Thymus (tissue), 11 donors: ENCODE data around the gene FARS2. TPM values are rescaled to one million over a fixed set of nuclear protein-coding genes. Genes with fewer than 3 reads are reported as not detected.

Experiments
- DNase-seq, 9 donors: peaks; one replicate each; pipeline ENCODE4 v3.0.0-alpha.2; 2013; ENCODE audit warnings: low spot score in 9 of 9, low read depth in 6 of 9, missing footprints in 1 of 9
- H3K27ac ChIP-seq, 2 donors: one replicate each; pipeline ENCODE4 v1.5.1; 2013; ENCODE audit warnings: control low read depth in 1 of 2, low read depth in 1 of 2, low read length in 1 of 2, mild to moderate bottlenecking in 1 of 2, moderate library complexity in 1 of 2
- H3K27me3 ChIP-seq, 2 donors: one replicate each; pipeline ENCODE4 v1.5.1; 2013; ENCODE audit warnings: low read length in 1 of 2; ENCODE audit not compliant: control insufficient read depth in 2 of 2, insufficient read depth in 1 of 2
- H3K36me3 ChIP-seq, 2 donors: one replicate each; pipeline ENCODE4 v1.5.1; 2013; ENCODE audit warnings: low read length in 1 of 2, mild to moderate bottlenecking in 1 of 2, moderate library complexity in 1 of 2; ENCODE audit not compliant: control insufficient read depth in 2 of 2, insufficient read depth in 2 of 2
- H3K4me1 ChIP-seq, 2 donors: one replicate each; pipeline ENCODE4 v1.5.1; 2013; ENCODE audit warnings: low read length in 2 of 2; ENCODE audit not compliant: control insufficient read depth in 2 of 2, insufficient read depth in 2 of 2
- H3K4me3 ChIP-seq, 2 donors: one replicate each; pipeline ENCODE4 v1.5.1; 2013; ENCODE audit warnings: low read length in 2 of 2, control low read depth in 1 of 2, mild to moderate bottlenecking in 1 of 2
- H3K9me3 ChIP-seq, 2 donors: one replicate each; pipeline ENCODE4 v1.5.1; 2013; ENCODE audit warnings: low read length in 1 of 2, mild to moderate bottlenecking in 1 of 2; ENCODE audit not compliant: control insufficient read depth in 2 of 2, insufficient read depth in 1 of 2
- WGBS: extraction: QIAGEN DNeasy Blood & Tissue Kit; methylation state at CpG from one replicate; pipeline ENCODE4 v1.1.7; 2013; 5-methylcytosine and 5-hydroxymethylcytosine counted together
- polyA plus RNA-seq: library from polyadenylated mRNA; stranded (reverse); fragments of 200-250 nt; gene quantifications from one replicate; pipeline ENCODE4 v1.2.3, GENCODE V29; 2013
- total RNA-seq: library from RNA; stranded (reverse); fragments of 120-200 nt; gene quantifications from one replicate; pipeline ENCODE4 v1.2.4, GENCODE V29; 2013
- donor health status: healthy.

The FARS2 gene
- total and polyA plus RNA-seq, 2 donors: 10.5 to 23.2 TPM

- Histone ChIP-seq H3K9me3 (no peaks in the 10 kb centered on the region), H3K4me3 (no peak overlapping the region), H3K36me3 (peaks cover 0 to 4% of the 10 kb centered on the region in 2 donors), H3K4me1 (no peaks in the 10 kb centered on the region), H3K27me3 (no peaks in the 10 kb centered on the region), H3K27ac (no peak overlapping the region)
- 97% methylated on average over 9 of the region's 9 CpGs for WGBS
- DNase-seq: no peak
Observed at GRCh38 chr6:5657684-5658430, 396.5 kb downstream of the FARS2 start.

- Histone ChIP-seq H3K4me3 (no peak overlapping the region), H3K9me3 (no peaks in the 10 kb centered on the region), H3K27me3 (no peaks in the 10 kb centered on the region), H3K27ac (no peak overlapping the region), H3K36me3 (peaks cover 0 to 4% of the 10 kb centered on the region in 2 donors), H3K4me1 (peaks cover 0 to 11% of the 10 kb centered on the region in 2 donors)
- no peak for DNase-seq
Observed at GRCh38 chr6:5659467-5659866, 398.2 kb downstream of the FARS2 start.

GRCh38 chr6:5660772-5661171 is 399.5 kb downstream of the FARS2 start:
- Histone ChIP-seq H3K4me3 (no peak overlapping the region), H3K27ac (no peak overlapping the region), H3K27me3 (no peaks in the 10 kb centered on the region), H3K4me1 (peaks cover 11 to 24% of the 10 kb centered on the region in 2 donors), H3K9me3 (no peaks in the 10 kb centered on the region), H3K36me3 (peaks cover 0 to 4% of the 10 kb centered on the region in 2 donors)
- DNase-seq: no peak
- 79% methylated on average over 5 of the region's 5 CpGs for WGBS

- no peaks in the 10 kb centered on the region for H3K9me3 ChIP-seq
- over 99% methylated on average over 3 of the region's 3 CpGs for WGBS
Observed at GRCh38 chr6:5662797-5663196, 401.5 kb downstream of the FARS2 start.

GRCh38 chr6:5663259-5663658 is 401.9 kb downstream of the FARS2 start:
- Histone ChIP-seq H3K27ac (no peak overlapping the region), H3K4me3 (no peak overlapping the region), H3K4me1 (peaks cover 18 to 46% of the 10 kb centered on the region in 2 donors), H3K27me3 (no peaks in the 10 kb centered on the region), H3K9me3 (no peaks in the 10 kb centered on the region), H3K36me3 (no peaks in the 10 kb centered on the region)
- 97% methylated on average over 4 of the region's 4 CpGs for WGBS
- DNase-seq: no peak

More at GRCh38 chr6:5662797-5663196, 401.5 kb downstream of the FARS2 start:
- Histone ChIP-seq H3K27me3 (no peaks in the 10 kb centered on the region), H3K4me1 (peaks cover 17 to 44% of the 10 kb centered on the region in 2 donors), H3K27ac (no peak overlapping the region), H3K4me3 (no peak overlapping the region), H3K36me3 (no peaks in the 10 kb centered on the region)
- no peak for DNase-seq

- Histone ChIP-seq H3K4me1 (peaks cover 20 to 50% of the 10 kb centered on the region in 2 donors), H3K27ac (no peak overlapping the region), H3K36me3 (no peaks in the 10 kb centered on the region), H3K27me3 (no peaks in the 10 kb centered on the region), H3K4me3 (no peak overlapping the region), H3K9me3 (no peaks in the 10 kb centered on the region)
- no peak for DNase-seq
- WGBS: 92% methylated on average over 2 of the region's 2 CpGs
Observed at GRCh38 chr6:5663739-5664138, 402.4 kb downstream of the FARS2 start.

GRCh38 chr6:5664149-5664548 is 402.8 kb downstream of the FARS2 start:
- no peaks in the 10 kb centered on the region for H3K27me3 ChIP-seq
- no peak for DNase-seq
- WGBS: 98% methylated on average over 3 of the region's 3 CpGs
- H3K27ac ChIP-seq: no peak overlapping the region
- no peaks in the 10 kb centered on the region for H3K9me3 ChIP-seq
- peaks cover 20 to 54% of the 10 kb centered on the region in 2 donors for H3K4me1 ChIP-seq
- no peaks in the 10 kb centered on the region for H3K36me3 ChIP-seq
- H3K4me3 ChIP-seq: no peak overlapping the region

GRCh38 chr6:5665173-5665572 is 403.9 kb downstream of the FARS2 start:
- H3K4me1 ChIP-seq: peaks cover 20 to 63% of the 10 kb centered on the region in 2 donors
- peak; percentile 71 to 95 (median 85) for DNase-seq
- peak overlapping the region in 1 of 2 donors; percentile 15 for H3K4me3 ChIP-seq
- H3K27me3 ChIP-seq: no peaks in the 10 kb centered on the region
- H3K36me3 ChIP-seq: no peaks in the 10 kb centered on the region
- H3K9me3 ChIP-seq: no peaks in the 10 kb centered on the region
- 22% methylated on average over 8 of the region's 8 CpGs for WGBS
- peak overlapping the region in 1 of 2 donors; percentile 91 for H3K27ac ChIP-seq

- H3K27me3 ChIP-seq: no peaks in the 10 kb centered on the region
- H3K27ac ChIP-seq: peak overlapping the region in 1 of 2 donors; percentile 91
- WGBS: 98% methylated on average over 2 of the region's 2 CpGs
- DNase-seq: peak in 1 of 9 donors; percentile 25
- peak overlapping the region in 1 of 2 donors; percentile 15 for H3K4me3 ChIP-seq
- peaks cover 20 to 63% of the 10 kb centered on the region in 2 donors for H3K4me1 ChIP-seq
- H3K9me3 ChIP-seq: no peaks in the 10 kb centered on the region
- H3K36me3 ChIP-seq: no peaks in the 10 kb centered on the region
Observed at GRCh38 chr6:5665667-5666066, 404.4 kb downstream of the FARS2 start.
